GM10248 (cell line): ENCODE results near the gene CALCOCO2.

Source experiments
- CTCF ChIA-PET: fragments of 300-600 bp; sonication (Branson Sonifier 250); formaldehyde crosslinking; extraction: SDS; loops from one replicate; lab custom pipeline; 2021; ENCODE audit warnings: antibody characterized with exemption; lab: Yijun Ruan, JAX
- POLR2A ChIA-PET: fragments of 350-650 bp; sonication (Branson Sonifier 250); formaldehyde crosslinking; extraction: SDS; loops from one replicate; lab custom pipeline; 2020; ENCODE audit warnings: antibody characterized with exemption; lab: Yijun Ruan, JAX
- DNase-seq: peaks from one replicate; pipeline ENCODE4 v3.0.0; 2012; ENCODE audit errors: extremely low spot score
- TF ChIP-seq, protein P1 (sequence below): IDR thresholded peaks from 2 replicates; pipeline ENCODE4 v1.5.1; 2012; ENCODE audit warnings: mild to moderate bottlenecking, low read depth; ENCODE audit errors: extremely low read depth, missing control alignments, control extremely low read depth

The CALCOCO2 gene

GRCh38 chr17:48903401-48903800 is 72.6 kb downstream of the CALCOCO2 start:
- CTCF ChIA-PET = interaction anchor here (1.5 to 3.0 kb wide), 3 partner anchors 9 to 99 kb away, joined by 3 to 13 read pairs (median 4); no protein-coding TSS in a partner anchor
- POLR2A ChIA-PET = no interaction called here
- TF ChIP-seq, protein P1, sequence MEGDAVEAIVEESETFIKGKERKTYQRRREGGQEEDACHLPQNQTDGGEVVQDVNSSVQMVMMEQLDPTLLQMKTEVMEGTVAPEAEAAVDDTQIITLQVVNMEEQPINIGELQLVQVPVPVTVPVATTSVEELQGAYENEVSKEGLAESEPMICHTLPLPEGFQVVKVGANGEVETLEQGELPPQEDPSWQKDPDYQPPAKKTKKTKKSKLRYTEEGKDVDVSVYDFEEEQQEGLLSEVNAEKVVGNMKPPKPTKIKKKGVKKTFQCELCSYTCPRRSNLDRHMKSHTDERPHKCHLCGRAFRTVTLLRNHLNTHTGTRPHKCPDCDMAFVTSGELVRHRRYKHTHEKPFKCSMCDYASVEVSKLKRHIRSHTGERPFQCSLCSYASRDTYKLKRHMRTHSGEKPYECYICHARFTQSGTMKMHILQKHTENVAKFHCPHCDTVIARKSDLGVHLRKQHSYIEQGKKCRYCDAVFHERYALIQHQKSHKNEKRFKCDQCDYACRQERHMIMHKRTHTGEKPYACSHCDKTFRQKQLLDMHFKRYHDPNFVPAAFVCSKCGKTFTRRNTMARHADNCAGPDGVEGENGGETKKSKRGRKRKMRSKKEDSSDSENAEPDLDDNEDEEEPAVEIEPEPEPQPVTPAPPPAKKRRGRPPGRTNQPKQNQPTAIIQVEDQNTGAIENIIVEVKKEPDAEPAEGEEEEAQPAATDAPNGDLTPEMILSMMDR = no peak
- DNase-seq = no peak

- TF ChIP-seq, protein P1 = no peak
- POLR2A ChIA-PET = interaction anchor here (0.7 kb wide), 1 partner anchor 117 kb away, joined by 8 read pairs; no protein-coding TSS in a partner anchor
- CTCF ChIA-PET = interaction anchor here (1.7 to 3.0 kb wide), 3 partner anchors 10 to 100 kb away, joined by 4 to 13 read pairs (median 6); no protein-coding TSS in a partner anchor
- no peak for DNase-seq
Observed at GRCh38 chr17:48904428-48904827, 73.6 kb downstream of the CALCOCO2 start.

- ChIA-PET CTCF (interaction anchor here (1.0 to 3.0 kb wide), 3 partner anchors 12 to 28 kb away, joined by 3 to 13 read pairs (median 6); no protein-coding TSS in a partner anchor), POLR2A (interaction anchor here (0.5 kb wide), 1 partner anchor 21 kb away, joined by 3 read pairs; no protein-coding TSS in a partner anchor)
- DNase-seq = no peak
- TF ChIP-seq, protein P1 = no peak
Observed at GRCh38 chr17:48905987-48906515, 75.2 kb downstream of the CALCOCO2 start.

DNA sequence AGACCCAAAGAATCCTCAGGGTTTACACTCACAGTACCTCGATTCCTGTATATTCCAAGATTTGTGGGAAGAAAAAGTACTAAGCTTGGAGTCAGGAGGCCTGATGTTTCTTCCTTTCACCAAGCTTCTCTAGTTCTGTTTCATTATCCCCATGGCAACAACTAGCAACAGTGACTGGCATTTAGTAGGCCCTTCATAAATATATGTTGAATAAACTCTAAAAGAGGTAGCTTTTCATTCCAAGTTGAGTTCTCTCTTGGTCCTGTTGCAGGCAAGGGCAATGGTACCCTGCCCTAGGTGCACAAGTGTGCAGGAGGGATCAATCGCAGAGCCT is 76.8 kb downstream of the CALCOCO2 start:
- CTCF ChIA-PET = interaction anchor here (1.3 to 2.9 kb wide), 5 partner anchors 14 to 128 kb away, joined by 4 to 17 read pairs (median 8); partner anchors contain the start of gene ATP5MC1
- TF ChIP-seq, protein P1 = no peak
- POLR2A ChIA-PET = interaction anchor here (1.0 kb wide), 1 partner anchor 8 kb away, joined by 3 read pairs; no protein-coding TSS in a partner anchor
- DNase-seq = no peak

DNA sequence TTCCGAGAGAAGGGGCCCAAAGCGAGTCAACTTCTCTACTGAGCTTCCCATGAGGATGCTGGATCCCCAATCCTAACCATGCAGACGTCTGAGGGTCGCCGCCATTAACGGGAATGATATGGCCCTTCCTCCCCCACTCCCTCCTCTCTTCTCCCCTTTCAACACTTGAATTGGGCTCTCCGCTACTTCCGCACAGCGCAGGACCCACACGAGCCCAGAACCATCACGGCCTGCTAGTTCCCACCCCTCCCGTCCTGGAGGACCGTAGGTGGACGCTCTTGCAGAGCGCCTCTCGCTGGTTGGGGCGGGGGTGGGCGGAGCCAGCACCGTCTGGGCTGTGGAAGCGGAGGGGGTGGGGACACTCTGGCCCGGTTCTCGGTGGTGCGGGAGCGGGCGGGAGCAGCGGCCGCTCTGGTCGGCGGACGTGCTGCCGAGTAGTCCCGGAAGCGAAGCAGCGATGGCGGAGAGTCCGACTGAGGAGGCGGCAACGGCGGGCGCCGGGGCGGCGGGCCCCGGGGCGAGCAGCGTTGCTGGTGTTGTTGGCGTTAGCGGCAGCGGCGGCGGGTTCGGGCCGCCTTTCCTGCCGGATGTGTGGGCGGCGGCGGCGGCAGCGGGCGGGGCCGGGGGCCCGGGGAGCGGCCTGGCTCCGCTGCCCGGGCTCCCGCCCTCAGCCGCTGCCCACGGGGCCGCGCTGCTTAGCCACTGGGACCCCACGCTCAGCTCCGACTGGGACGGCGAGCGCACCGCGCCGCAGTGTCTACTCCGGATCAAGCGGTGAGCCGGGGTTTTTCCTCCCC is 77.4 kb downstream of the CALCOCO2 start, which contains the start of gene UBE2Z:
TSS of gene UBE2Z (plus strand) at position 361 of the 797 bp plus-strand sequence. CDS start at position 458, 97 bp downstream.
- DNase-seq = peak; percentile 96
- TF ChIP-seq, protein P1 = no peak
- ChIA-PET CTCF (interaction anchor here (1.1 to 2.9 kb wide), 6 partner anchors 15 to 128 kb away, joined by 3 to 17 read pairs (median 6); partner anchors contain the start of gene ATP5MC1), POLR2A (interaction anchor here (1.0 to 2.0 kb wide), 2 partner anchors 9 to 15 kb away, joined by 3 to 7 read pairs; partner anchors contain the start of gene ATP5MC1)

GRCh38 chr17:48908853-48909394 is 78.1 kb downstream of the CALCOCO2 start:
- POLR2A ChIA-PET = interaction anchor here (0.6 to 2.0 kb wide), 4 partner anchors 9 to 103 kb away, joined by 3 to 7 read pairs (median 6); partner anchors contain the start of gene ATP5MC1
- CTCF ChIA-PET = interaction anchor here (1.1 to 2.9 kb wide), 6 partner anchors 15 to 127 kb away, joined by 3 to 17 read pairs (median 6); partner anchors contain the start of gene ATP5MC1
- TF ChIP-seq, protein P1 = no peak
- peak; percentile 87 for DNase-seq
